ENCODE measurements around the gene GRWD1. TPM values are rescaled to one million over a fixed set of nuclear protein-coding genes. Genes with fewer than 3 reads are reported as not detected.

The GRWD1 gene
- total RNA-seq, 6 donors from 2014 or later = 10.5 to 44.1 (median 31.6) TPM

- H3K9me3 ChIP-seq = no peaks in the 10 kb centered on the region
- H3K4me1 ChIP-seq = peaks cover 21 to 35% (median 25%) of the 10 kb centered on the region in 4 donors
- TF ChIP-seq POLR2AphosphoS5 (IDR thresholded peaks at IDR 0.05) (no peak), EP300 (IDR thresholded peaks at IDR 0.05) (no peak), POLR2A (IDR thresholded peaks at IDR 0.05) (no peak)
- peak overlapping the region in 3 of 4 donors; percentile 77 to 97 (median 92) for H3K4me3 ChIP-seq
- H3K27ac ChIP-seq = peak overlapping the region in 3 of 4 donors; percentile 87 to 92 (median 89)
- ATAC-seq (ENCODE audit: low FRiP score in 2 of 2) (no peak), DNase-seq (no peak)
- H3K27me3 ChIP-seq = peaks cover 0 to 23% (median 9%) of the 10 kb centered on the region in 4 donors
- 33 to 43% methylated on average over 3 of the region's 3 CpGs for WGBS, 2 donors
- peaks cover 0 to 29% (median 23%) of the 10 kb centered on the region in 4 donors for H3K36me3 ChIP-seq
Observed at GRCh38 chr19:48444936-48445200, 915 bp upstream of the GRWD1 start.

- peaks cover 0 to 23% (median 9%) of the 10 kb centered on the region in 4 donors for H3K27me3 ChIP-seq
- no peaks in the 10 kb centered on the region for H3K9me3 ChIP-seq
- H3K27ac ChIP-seq = peak overlapping the region; percentile 87 to 92 (median 88)
- peaks cover 0 to 33% (median 26%) of the 10 kb centered on the region in 4 donors for H3K36me3 ChIP-seq
- H3K4me1 ChIP-seq = peaks cover 21 to 35% (median 25%) of the 10 kb centered on the region in 4 donors
- TF ChIP-seq POLR2AphosphoS5 (IDR thresholded peaks at IDR 0.05) = no peak
- TF ChIP-seq CTCF (IDR thresholded peaks at IDR 0.05) = peak in 5 of 6 experiments; percentile 15 to 56 (median 38)
- DNase-seq (no peak), ATAC-seq (ENCODE audit: low FRiP score in 2 of 2) (peak; percentile 28 to 86)
- peak overlapping the region; percentile 77 to 97 (median 90) for H3K4me3 ChIP-seq
- WGBS, 2 donors = 6 to 10% methylated on average over 6 of the region's 6 CpGs
Observed at GRCh38 chr19:48445256-48445605, 552 bp upstream of the GRWD1 start.

- TF ChIP-seq EP300 (IDR thresholded peaks at IDR 0.05) (no peak), POLR2AphosphoS5 (IDR thresholded peaks at IDR 0.05) (no peak), POLR2A (IDR thresholded peaks at IDR 0.05) (no peak)
- H3K27me3 ChIP-seq = peaks cover 0 to 23% (median 9%) of the 10 kb centered on the region in 4 donors
- peak overlapping the region; percentile 77 to 97 (median 90) for H3K4me3 ChIP-seq
- DNase-seq (no peak), ATAC-seq (ENCODE audit: low FRiP score in 2 of 2) (no peak)
- peaks cover 21 to 35% (median 25%) of the 10 kb centered on the region in 4 donors for H3K4me1 ChIP-seq
- H3K36me3 ChIP-seq = peaks cover 5 to 46% (median 40%) of the 10 kb centered on the region in 4 donors
- peak overlapping the region in 3 of 4 donors; percentile 87 to 92 (median 89) for H3K27ac ChIP-seq
- WGBS, 2 donors = 77 to 86% methylated on average over 7 of the region's 7 CpGs
- H3K9me3 ChIP-seq = no peaks in the 10 kb centered on the region
Observed at GRCh38 chr19:48446579-48446978, 796 bp downstream of the GRWD1 start.

DNA sequence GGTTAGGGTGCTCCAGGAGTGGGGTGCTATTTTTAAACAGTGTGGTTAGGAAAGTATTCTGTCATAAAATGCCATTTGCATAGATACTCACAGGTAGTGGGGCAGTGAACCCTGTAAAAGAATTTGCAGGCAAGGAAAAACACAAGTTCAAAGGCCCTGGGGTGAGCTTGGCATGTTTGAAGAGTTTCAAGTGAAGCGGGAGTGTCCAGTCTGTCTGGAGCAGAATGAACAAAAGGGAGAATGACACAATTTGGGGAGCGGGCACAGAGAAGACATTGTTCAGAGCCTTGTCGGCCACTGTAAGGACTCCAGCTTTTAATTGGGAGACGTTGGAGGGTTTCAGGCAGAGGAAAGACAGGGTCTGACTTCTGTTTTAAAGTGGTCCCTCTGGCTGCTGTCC, 2.8 kb downstream of the GRWD1 start:
- ATAC-seq (ENCODE audit: low FRiP score in 2 of 2) = no peak
- Histone ChIP-seq H3K27me3 (peaks cover 0 to 10% (median 6%) of the 10 kb centered on the region in 4 donors), H3K36me3 (peaks cover 12 to 66% (median 57%) of the 10 kb centered on the region in 4 donors), H3K4me3 (no peak overlapping the region), H3K27ac (no peak overlapping the region), H3K9me3 (no peaks in the 10 kb centered on the region), H3K4me1 (peaks cover 21 to 25% (median 23%) of the 10 kb centered on the region in 4 donors)
- TF ChIP-seq POLR2A (IDR thresholded peaks at IDR 0.05) = no peak
- TF ChIP-seq EP300 (IDR thresholded peaks at IDR 0.05) = no peak
- TF ChIP-seq POLR2AphosphoS5 (IDR thresholded peaks at IDR 0.05) = no peak
- TF ChIP-seq CTCF (IDR thresholded peaks at IDR 0.05) = no peak
- DNase-seq = no peak
- WGBS, 2 donors = 95 to 97% methylated on average over 4 of the region's 4 CpGs

DNA sequence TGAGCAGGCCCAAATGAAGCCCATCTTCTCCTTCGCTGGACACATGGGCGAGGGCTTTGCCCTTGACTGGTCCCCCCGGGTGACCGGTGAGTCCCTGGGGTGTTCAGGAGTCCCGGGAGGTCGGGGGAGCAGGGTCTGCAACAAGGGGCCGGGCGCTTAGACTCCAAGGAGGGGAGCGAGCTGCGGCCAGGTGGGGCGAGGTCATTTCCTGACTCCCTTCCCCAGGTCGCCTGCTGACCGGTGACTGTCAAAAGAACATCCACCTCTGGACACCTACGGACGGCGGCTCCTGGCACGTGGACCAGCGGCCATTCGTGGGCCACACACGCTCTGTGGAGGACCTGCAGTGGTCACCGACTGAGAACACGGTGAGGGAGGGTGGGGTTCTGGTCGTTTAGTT, 4.7 kb downstream of the GRWD1 start:
- peaks cover 12 to 84% (median 69%) of the 10 kb centered on the region in 4 donors for H3K36me3 ChIP-seq
- WGBS, 2 donors = 80 to 98% methylated on average over 1 to 22 of the region's 23 CpGs
- H3K9me3 ChIP-seq = no peaks in the 10 kb centered on the region
- no peak overlapping the region for H3K4me3 ChIP-seq
- DNase-seq (peak in 1 of 2 donors; percentile 76), ATAC-seq (ENCODE audit: low FRiP score in 2 of 2) (no peak)
- TF ChIP-seq CTCF (IDR thresholded peaks at IDR 0.05) = no peak
- peaks cover 5 to 7% (median 6%) of the 10 kb centered on the region in 4 donors for H3K4me1 ChIP-seq
- H3K27ac ChIP-seq = no peak overlapping the region
- no peaks in the 10 kb centered on the region for H3K27me3 ChIP-seq

GRCh38 chr19:48450863-48451262, 5.1 kb downstream of the GRWD1 start:
- no peaks in the 10 kb centered on the region for H3K27me3 ChIP-seq
- no peaks in the 10 kb centered on the region for H3K9me3 ChIP-seq
- WGBS, 2 donors = 93 to 94% methylated on average over 11 to 15 of the region's 15 CpGs
- H3K36me3 ChIP-seq = peaks cover 12 to 88% (median 71%) of the 10 kb centered on the region in 4 donors
- H3K4me1 ChIP-seq = peaks cover 5 to 7% (median 6%) of the 10 kb centered on the region in 4 donors
- TF ChIP-seq POLR2A (IDR thresholded peaks at IDR 0.05) = no peak
- no peak for TF ChIP-seq CTCF (IDR thresholded peaks at IDR 0.05)
- TF ChIP-seq EP300 (IDR thresholded peaks at IDR 0.05) = no peak
- H3K27ac ChIP-seq = no peak overlapping the region
- H3K4me3 ChIP-seq = no peak overlapping the region
- DNase-seq = no peak
- ATAC-seq (ENCODE audit: low FRiP score in 2 of 2) = no peak
